ENCODE measurements around the gene IFI35. TPM values are rescaled to one million over a fixed set of nuclear protein-coding genes. Genes with fewer than 3 reads are reported as not detected.
"Not testable (repeated sequence)": the region's sequence is repeated elsewhere in the genome, so short reads cannot be mapped to it uniquely, and the experiment has no call there.

The IFI35 gene
- total RNA-seq, 2 donors from 2014 or later, result 16.2 to 19.5 TPM

GRCh38 chr17:43051969-43052368, 45.4 kb downstream of the IFI35 start:
- H3K4me1 ChIP-seq, result no peaks in the 10 kb centered on the region
- H3K4me3 ChIP-seq, result no peak overlapping the region
- H3K36me3 ChIP-seq (replicated peaks in 1 of 2; ENCODE audit: insufficient read depth in 1 of 2, low read depth in 2 of 2), result no peaks in the 10 kb centered on the region
- WGBS, 2 donors, result 94 to 100% methylated on average over 1 of the region's 1 CpG
- DNase-seq (no peak), ATAC-seq (no peak)
- TF ChIP-seq CTCF (IDR thresholded peaks at IDR 0.05) (no peak), POLR2A (IDR thresholded peaks at IDR 0.05) (no peak)
- no peaks in the 10 kb centered on the region for H3K27me3 ChIP-seq
- no peak overlapping the region for H3K27ac ChIP-seq
- intact Hi-C loops (cut with DNase I), result no loop called here
- no peaks in the 10 kb centered on the region for H3K9me3 ChIP-seq

DNA sequence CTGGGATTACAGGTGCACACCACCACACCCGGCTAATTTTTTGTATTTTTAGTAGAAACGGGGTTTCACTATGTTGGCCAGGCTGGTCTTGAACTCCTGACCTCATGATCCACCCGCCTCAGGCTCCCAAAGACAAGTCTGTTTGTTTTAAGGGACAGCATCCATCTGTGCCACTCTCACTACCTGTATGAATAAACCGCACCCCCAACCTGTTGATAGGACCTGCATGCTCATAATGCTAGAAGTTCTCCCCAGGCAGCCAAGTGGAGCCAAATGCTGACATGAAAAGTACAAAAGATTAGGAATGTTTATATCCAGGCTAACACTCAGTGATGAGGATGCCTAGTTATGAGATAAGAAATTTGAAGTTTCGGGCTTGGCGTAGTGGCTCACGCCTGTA, 46.4 kb downstream of the IFI35 start:
- H3K36me3 ChIP-seq (replicated peaks in 1 of 2; ENCODE audit: insufficient read depth in 1 of 2, low read depth in 2 of 2); H3K4me1 ChIP-seq; H3K4me3 ChIP-seq; H3K27me3 ChIP-seq; H3K27ac ChIP-seq; DNase-seq; intact Hi-C loops (cut with DNase I); H3K9me3 ChIP-seq; ATAC-seq: not testable (repeated sequence)
- WGBS, 2 donors, result 91 to 97% methylated on average over 7 of the region's 7 CpGs

DNA sequence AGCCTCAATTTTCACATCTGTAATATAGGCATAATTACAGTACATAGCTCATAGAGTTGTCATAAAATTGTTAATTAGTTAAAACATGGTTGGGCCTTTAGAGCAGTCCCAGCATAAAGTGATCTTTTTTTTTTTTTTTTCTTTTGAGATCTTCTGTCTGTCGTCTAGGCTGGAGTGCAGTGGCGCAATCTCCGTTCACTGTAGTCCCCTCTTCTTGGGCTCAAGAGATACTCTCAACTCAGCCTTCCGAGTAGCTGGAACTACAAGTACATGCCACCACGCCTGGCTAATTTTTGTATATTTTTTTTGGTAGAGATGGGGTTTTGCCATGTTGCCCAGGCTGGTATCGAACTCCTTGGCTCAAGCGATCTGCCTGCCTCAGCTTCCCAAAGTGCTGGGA, 49.5 kb downstream of the IFI35 start:
- TF ChIP-seq CTCF (IDR thresholded peaks at IDR 0.05), result no peak
- no peak for TF ChIP-seq POLR2A (IDR thresholded peaks at IDR 0.05)
- intact Hi-C loops (cut with DNase I), result no loop called here
- no peaks in the 10 kb centered on the region for H3K4me1 ChIP-seq
- no peak overlapping the region for H3K4me3 ChIP-seq
- no peak for ATAC-seq
- WGBS, 2 donors, result 93 to 97% methylated on average over 7 of the region's 7 CpGs
- no peak overlapping the region for H3K27ac ChIP-seq
- no peaks in the 10 kb centered on the region for H3K36me3 ChIP-seq (replicated peaks in 1 of 2; ENCODE audit: insufficient read depth in 1 of 2, low read depth in 2 of 2)
- no peaks in the 10 kb centered on the region for H3K9me3 ChIP-seq
- no peaks in the 10 kb centered on the region for H3K27me3 ChIP-seq
- no peak for DNase-seq

- no peaks in the 10 kb centered on the region for H3K36me3 ChIP-seq (replicated peaks in 1 of 2; ENCODE audit: insufficient read depth in 1 of 2, low read depth in 2 of 2)
- H3K4me3 ChIP-seq, result no peak overlapping the region
- no peaks in the 10 kb centered on the region for H3K27me3 ChIP-seq
- ATAC-seq (no peak), DNase-seq (no peak)
- WGBS, 2 donors, result 88 to 90% methylated on average over 10 of the region's 10 CpGs
- TF ChIP-seq CTCF (IDR thresholded peaks at IDR 0.05) (no peak), POLR2A (IDR thresholded peaks at IDR 0.05) (no peak)
- intact Hi-C loops (cut with DNase I), result no loop called here
- H3K9me3 ChIP-seq, result no peaks in the 10 kb centered on the region
- no peaks in the 10 kb centered on the region for H3K4me1 ChIP-seq
- no peak overlapping the region for H3K27ac ChIP-seq
These were observed 56.5 kb downstream of the IFI35 start for GRCh38 chr17:43062984-43063638.

Small RNAs within 50 kb of the gene (small RNA-seq; reads per million reads assigned to genes)
- not detected for gene AARSD1

Other genes with a start within 250 kb of the IFI35 start
- gene RAMP2, start 245.6 kb upstream of the IFI35 start, total RNA-seq, result 1 to 10 TPM; 3.1 to 7.6 TPM
- 10 to 100 TPM; 17.8 to 23.9 TPM for gene VPS25, start 233.3 kb upstream of the IFI35 start, total RNA-seq
- gene WNK4, start 226.2 kb upstream of the IFI35 start, total RNA-seq, result under 1 TPM in 1 of 2 donors, not detected in 1; 0.26 TPM
- 10 to 100 TPM; 69.2 to 72.4 TPM for gene COA3, start 208.1 kb upstream of the IFI35 start, total RNA-seq
- not detected for gene CNTD1, start 207.9 kb upstream of the IFI35 start, total RNA-seq
- gene BECN1, start 182.5 kb upstream of the IFI35 start, total RNA-seq, result 10 to 100 TPM; 50.4 to 65.1 TPM
- gene PSME3, start 173.4 kb upstream of the IFI35 start, total RNA-seq, result 10 to 100 TPM; 41.2 to 51.6 TPM
- gene AOC2, start 162.2 kb upstream of the IFI35 start, total RNA-seq, result 1 to 10 TPM; 1.0 to 3.0 TPM
- 10 to 100 TPM in 1 of 2 donors, 1 to 10 TPM in 1; 6.5 to 55.7 TPM for gene AOC3, start 155.6 kb upstream of the IFI35 start, total RNA-seq
- 1 to 10 TPM in 1 of 2 donors, not detected in 1; 2.6 TPM for gene G6PC1, start 106.0 kb upstream of the IFI35 start, total RNA-seq
- 10 to 100 TPM; 44.5 to 51.9 TPM for gene AARSD1, start 42.3 kb upstream of the IFI35 start, total RNA-seq
- gene PTGES3L, start 26.7 kb upstream of the IFI35 start, total RNA-seq, result under 1 TPM in 1 of 2 donors, not detected in 1; 0.52 TPM
- gene RUNDC1, start 26.2 kb upstream of the IFI35 start, total RNA-seq, result 10 to 100 TPM; 17.1 to 37.6 TPM
- 100 to 1,000 TPM; 406 to 507 TPM for gene RPL27, start 8.4 kb upstream of the IFI35 start, total RNA-seq
- gene VAT1, start 15.6 kb downstream of the IFI35 start, total RNA-seq, result 100 to 1,000 TPM in 1 of 2 donors, 10 to 100 TPM in 1; 83.7 to 101 TPM
- under 1 TPM; 0.33 to 0.52 TPM for gene RND2, start 18.4 kb downstream of the IFI35 start, total RNA-seq
- 1 to 10 TPM; 2.6 to 7.6 TPM for gene BRCA1, start 118.6 kb downstream of the IFI35 start, total RNA-seq
- gene NBR1, start 164.4 kb downstream of the IFI35 start, total RNA-seq, result 10 to 100 TPM; 16.2 to 41.0 TPM
- gene TMEM106A, start 205.1 kb downstream of the IFI35 start, total RNA-seq, result 1 to 10 TPM; 4.9 to 6.9 TPM
- gene CCDC200, start 221.8 kb downstream of the IFI35 start, total RNA-seq, result not detected
- gene RNU2-1, start 227.2 kb downstream of the IFI35 start, total RNA-seq, result not detected

Measured in body of pancreas (tissue), 4 donors.